ENCODE results near the gene SLC1A7.

DNA sequence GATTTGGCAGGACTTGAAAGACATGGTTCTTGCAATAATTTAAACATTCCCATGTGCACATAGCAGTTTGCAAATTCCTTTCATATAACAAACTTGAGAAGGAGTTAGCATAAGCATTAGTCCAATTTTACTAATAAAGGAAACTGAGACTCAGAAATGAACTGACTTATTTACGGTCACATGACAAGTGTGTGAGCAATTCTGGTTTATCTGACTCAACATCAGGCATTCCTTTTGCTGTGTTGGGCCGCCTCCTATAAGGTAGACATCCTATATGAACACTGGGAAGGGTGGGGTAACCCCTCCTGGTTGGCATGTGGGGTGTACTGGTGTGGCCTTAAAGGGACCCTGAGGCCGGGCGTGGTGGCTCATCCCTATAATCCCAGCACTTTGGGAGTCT, 45.7 kb upstream of the SLC1A7 start:
- TF ChIP-seq EZH2phosphoT487 (IDR thresholded peaks at IDR 0.05) (no peak), EZH2 (IDR thresholded peaks at IDR 0.05) (no peak)
- TF ChIP-seq, protein P1, sequence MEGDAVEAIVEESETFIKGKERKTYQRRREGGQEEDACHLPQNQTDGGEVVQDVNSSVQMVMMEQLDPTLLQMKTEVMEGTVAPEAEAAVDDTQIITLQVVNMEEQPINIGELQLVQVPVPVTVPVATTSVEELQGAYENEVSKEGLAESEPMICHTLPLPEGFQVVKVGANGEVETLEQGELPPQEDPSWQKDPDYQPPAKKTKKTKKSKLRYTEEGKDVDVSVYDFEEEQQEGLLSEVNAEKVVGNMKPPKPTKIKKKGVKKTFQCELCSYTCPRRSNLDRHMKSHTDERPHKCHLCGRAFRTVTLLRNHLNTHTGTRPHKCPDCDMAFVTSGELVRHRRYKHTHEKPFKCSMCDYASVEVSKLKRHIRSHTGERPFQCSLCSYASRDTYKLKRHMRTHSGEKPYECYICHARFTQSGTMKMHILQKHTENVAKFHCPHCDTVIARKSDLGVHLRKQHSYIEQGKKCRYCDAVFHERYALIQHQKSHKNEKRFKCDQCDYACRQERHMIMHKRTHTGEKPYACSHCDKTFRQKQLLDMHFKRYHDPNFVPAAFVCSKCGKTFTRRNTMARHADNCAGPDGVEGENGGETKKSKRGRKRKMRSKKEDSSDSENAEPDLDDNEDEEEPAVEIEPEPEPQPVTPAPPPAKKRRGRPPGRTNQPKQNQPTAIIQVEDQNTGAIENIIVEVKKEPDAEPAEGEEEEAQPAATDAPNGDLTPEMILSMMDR (IDR thresholded peaks at IDR 0.05), result no peak

Measured in neural progenitor cell (in vitro differentiated cells).